HG03095 (cell line): Measurements from ENCODE around the gene CD24.
"Not testable (repeated sequence)": the region's sequence is repeated elsewhere in the genome, so short reads cannot be mapped to it uniquely, and the experiment has no call there.

ENCODE experiments used
- ATAC-seq: cut with Tn5 transposase; IDR thresholded peaks from one replicate; pipeline ENCODE4 v1.9.1; 2021; ENCODE audit warnings: moderate library complexity; ENCODE audit not compliant: unreplicated experiment

Gene CD24, protein sequence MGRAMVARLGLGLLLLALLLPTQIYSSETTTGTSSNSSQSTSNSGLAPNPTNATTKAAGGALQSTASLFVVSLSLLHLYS

GRCh38 chr6:106974336-106974998, at the start of gene CD24:
TSS of gene CD24 (minus strand) at chr6:106974729. CDS start at chr6:106974646, 83 bp downstream.
- peak; percentile 27 for ATAC-seq

GRCh38 chr6:107021446-107022185, 47.1 kb upstream of the CD24 start:
- ATAC-seq = no peak

GRCh38 chr6:107020239-107020638, 45.7 kb upstream of the CD24 start:
- no peak for ATAC-seq

- not testable (repeated sequence) for ATAC-seq
Observed at GRCh38 chr6:107019628-107020027, 45.1 kb upstream of the CD24 start.

DNA sequence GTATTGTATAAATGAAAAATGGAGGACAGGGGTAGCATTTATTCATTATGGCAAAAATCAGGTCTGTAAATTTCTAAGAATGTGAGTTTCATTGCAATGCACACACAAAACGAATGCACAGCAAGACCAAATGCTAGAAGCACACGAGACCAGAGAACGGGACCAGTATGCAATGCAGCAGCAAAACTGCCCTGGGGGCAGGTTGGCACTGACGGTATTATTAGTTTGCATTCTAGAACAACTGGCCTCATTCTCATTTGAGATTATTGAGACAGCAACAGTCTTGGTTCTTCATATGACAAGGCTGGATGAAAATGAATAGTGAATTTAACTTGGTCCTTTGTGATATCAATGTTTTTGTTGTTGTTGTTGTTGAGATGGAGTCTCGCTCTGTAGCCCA, 44.5 kb upstream of the CD24 start:
- no peak for ATAC-seq

GRCh38 chr6:107009499-107009898, 35.0 kb upstream of the CD24 start:
- no peak for ATAC-seq

- no peak for ATAC-seq
Observed at GRCh38 chr6:106997392-106998158, 23.0 kb upstream of the CD24 start.

DNA sequence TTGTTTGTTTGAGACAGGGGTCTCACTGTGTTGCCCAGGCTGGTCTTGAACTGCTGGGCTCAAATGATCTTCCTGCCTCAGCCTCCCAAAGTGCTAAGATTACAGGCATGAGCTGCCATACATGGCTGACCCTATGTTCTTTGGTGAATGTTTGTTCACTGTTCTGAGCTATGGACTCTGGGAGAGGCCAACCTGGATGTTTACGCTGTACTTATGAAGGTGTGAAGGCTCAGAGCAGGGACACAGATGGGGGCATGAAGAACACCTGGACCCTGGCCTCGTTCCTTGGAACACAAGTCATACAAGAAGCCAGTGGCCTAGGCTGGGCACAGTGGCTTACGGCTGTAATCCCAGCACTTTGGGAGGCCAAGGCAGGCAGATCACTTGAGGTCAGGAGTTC, 21.1 kb upstream of the CD24 start:
- no peak for ATAC-seq

DNA sequence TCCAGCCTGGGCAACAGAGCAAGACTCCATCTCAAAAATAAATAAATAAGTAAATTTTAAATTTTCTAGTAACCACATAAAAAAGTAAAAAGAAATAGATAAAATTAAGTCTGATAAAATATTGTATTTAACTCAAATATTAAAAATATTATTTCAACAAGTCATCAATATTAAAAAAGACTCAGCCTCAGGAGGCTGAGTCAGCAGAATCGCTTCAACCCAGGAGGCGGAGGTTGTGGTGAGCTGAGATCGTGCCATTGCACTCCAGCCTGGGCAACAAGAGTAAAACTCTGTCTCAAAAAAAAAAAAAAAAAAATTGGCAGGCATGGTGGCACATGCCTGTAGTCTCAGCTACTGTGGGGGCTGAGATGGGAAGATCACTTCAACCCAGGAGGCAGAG, 15.2 kb upstream of the CD24 start:
- ATAC-seq = not testable (repeated sequence)

GRCh38 chr6:106988664-106989063, 14.1 kb upstream of the CD24 start:
- no peak for ATAC-seq

GRCh38 chr6:106981926-106982325, 7.4 kb upstream of the CD24 start:
- no peak for ATAC-seq

GRCh38 chr6:106980926-106981325, 6.4 kb upstream of the CD24 start:
- no peak for ATAC-seq

DNA sequence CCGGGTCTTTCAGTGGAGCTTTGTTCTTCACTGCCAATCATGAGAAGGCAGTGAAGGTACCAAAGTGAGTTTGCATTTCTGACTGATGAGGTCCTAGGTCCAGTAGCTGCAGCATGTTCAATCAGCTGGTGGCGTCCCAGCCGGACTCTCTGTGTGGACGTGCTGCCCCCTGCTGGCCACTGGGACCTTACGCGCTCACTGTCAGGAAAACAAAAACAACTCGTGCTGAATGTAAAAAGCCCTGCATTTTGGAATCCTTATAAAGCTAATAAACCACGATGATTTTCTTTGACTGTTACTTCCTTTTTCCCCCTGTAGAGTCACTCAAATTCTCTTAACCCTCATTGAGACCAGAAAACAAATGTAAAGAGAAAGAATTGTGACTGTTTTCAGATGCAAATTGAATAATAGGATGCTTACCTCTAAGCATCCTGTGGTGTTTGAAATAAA, 4.9 kb upstream of the CD24 start:
- ATAC-seq = peak; percentile 43

DNA sequence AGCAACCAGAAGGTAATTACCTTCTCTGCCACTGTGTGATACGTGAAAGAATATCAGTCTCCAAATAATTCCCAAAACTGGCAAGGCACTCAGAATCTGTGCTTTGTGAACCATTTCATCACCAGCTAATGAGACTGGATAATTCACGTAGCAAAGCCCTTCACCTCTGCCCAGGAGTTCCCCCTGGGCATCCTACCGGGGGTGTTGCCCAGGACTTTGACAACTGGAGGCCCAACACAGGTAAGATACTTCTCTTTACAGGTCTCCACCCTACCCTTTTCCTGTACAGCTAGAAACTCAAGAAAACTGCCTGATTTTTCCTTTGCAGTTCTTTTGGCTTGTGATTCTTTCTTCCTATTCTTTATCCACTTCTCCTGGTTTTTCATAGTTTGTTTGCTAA, 2.7 kb upstream of the CD24 start:
- ATAC-seq = no peak

- ATAC-seq = no peak
Observed at GRCh38 chr6:106976270-106976669, 1.7 kb upstream of the CD24 start.

DNA sequence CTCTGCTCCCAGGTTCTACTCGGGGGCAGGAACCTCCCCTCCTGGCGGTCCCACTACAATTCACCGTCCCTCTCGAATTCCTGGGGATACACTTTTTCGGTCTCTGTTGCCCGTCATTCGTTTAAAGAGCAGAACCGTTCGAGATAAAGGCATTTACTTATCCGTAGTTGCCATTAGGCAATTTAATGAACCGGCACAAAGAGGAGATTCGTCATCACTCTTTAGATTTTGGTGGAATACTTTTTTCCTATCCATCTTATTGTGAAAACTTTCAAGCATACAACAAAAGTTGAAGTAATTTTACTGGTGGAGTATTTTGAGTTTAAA, 1.2 kb upstream of the CD24 start:
- no peak for ATAC-seq

GRCh38 chr6:106974999-106975737, 639 bp upstream of the CD24 start:
- ATAC-seq = peak; percentile 68

GRCh38 chr6:106973836-106974335, 643 bp downstream of the CD24 start:
- no peak for ATAC-seq

GRCh38 chr6:106973018-106973835, 1.3 kb downstream of the CD24 start:
- ATAC-seq = no peak

- no peak for ATAC-seq
Observed at GRCh38 chr6:106972500-106972899, 2.0 kb downstream of the CD24 start.
